ENCODE results near the gene PLCL1.

- TF ChIP-seq CTCF (IDR thresholded peaks at IDR 0.05) (no peak), POLR2A (IDR thresholded peaks at IDR 0.05) (no peak), EP300 (IDR thresholded peaks at IDR 0.05) (no peak)
Measured at GRCh38 chr2:198137733-198138132, 333.3 kb downstream of the PLCL1 start.
